GM23338 (cell line): ENCODE data around the gene FOXI1.

Experiments used
- EZH2 ChIP-seq: fragments of 200-600 bp; sonication (generic); IDR thresholded peaks from one replicate; pipeline ENCODE4 v1.8.0; 2017; ENCODE audit warnings: antibody characterized with exemption, mild to moderate bottlenecking, low read depth; ENCODE audit not compliant: unreplicated experiment
- EZH2phosphoT487 ChIP-seq: fragments of 200-600 bp; sonication (generic); IDR thresholded peaks from one replicate; pipeline ENCODE4 v1.8.1; 2018; ENCODE audit warnings: antibody characterized with exemption; ENCODE audit not compliant: unreplicated experiment
- NANOG ChIP-seq: IDR thresholded peaks from 2 replicates; pipeline ENCODE4 v1.6.1; 2016; ENCODE audit warnings: antibody characterized with exemption, borderline replicate concordance
- POLR2AphosphoS5 ChIP-seq: IDR thresholded peaks from 2 replicates; pipeline ENCODE4 v1.6.1; 2016; ENCODE audit warnings: antibody characterized with exemption, low read depth
- TF ChIP-seq, protein P1 (sequence below), 2 experiments: fragments of 200-600 bp in 1 of 2; sonication (generic) in 1 of 2; conservative IDR thresholded peaks; 2 replicates each; pipeline versions ENCODE4 v1.5.1 to v1.6.1; 2016 to 2017; ENCODE audit warnings: antibody characterized with exemption in 2 of 2, low read depth in 2 of 2, mild to moderate bottlenecking in 2 of 2, moderate library complexity in 1 of 2
- TF ChIP-seq, protein P2 (sequence below): IDR thresholded peaks from one replicate; pipeline ENCODE4 v1.6.1; 2018; ENCODE audit warnings: antibody characterized with exemption; ENCODE audit not compliant: unreplicated experiment

DNA sequence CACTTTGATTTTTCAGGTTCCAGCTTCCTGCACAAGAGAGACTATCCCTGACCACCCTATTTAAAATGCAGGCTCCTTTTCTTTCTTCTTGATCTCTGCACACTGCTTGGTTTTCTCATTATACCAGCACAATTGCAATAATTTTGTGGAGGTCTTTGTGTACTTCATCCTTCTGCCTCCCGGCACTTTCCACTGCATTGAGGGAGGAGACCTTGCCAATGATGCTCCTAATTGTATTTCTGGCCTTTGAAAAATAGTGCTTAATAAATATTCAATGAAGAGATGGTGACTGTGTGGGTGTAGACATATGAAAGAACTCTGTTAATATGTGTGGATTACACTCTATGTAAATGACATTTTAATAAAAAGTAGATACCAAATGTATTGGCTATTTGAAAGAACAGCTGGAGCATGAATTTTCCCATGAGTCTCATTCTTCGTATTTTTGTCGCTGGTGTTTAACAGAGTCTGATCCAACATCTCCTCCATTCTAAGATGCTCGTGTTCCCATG is 42.1 kb downstream of the FOXI1 start:
- no peak for TF ChIP-seq EZH2
- TF ChIP-seq, protein P1, sequence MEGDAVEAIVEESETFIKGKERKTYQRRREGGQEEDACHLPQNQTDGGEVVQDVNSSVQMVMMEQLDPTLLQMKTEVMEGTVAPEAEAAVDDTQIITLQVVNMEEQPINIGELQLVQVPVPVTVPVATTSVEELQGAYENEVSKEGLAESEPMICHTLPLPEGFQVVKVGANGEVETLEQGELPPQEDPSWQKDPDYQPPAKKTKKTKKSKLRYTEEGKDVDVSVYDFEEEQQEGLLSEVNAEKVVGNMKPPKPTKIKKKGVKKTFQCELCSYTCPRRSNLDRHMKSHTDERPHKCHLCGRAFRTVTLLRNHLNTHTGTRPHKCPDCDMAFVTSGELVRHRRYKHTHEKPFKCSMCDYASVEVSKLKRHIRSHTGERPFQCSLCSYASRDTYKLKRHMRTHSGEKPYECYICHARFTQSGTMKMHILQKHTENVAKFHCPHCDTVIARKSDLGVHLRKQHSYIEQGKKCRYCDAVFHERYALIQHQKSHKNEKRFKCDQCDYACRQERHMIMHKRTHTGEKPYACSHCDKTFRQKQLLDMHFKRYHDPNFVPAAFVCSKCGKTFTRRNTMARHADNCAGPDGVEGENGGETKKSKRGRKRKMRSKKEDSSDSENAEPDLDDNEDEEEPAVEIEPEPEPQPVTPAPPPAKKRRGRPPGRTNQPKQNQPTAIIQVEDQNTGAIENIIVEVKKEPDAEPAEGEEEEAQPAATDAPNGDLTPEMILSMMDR (conservative IDR thresholded peaks at IDR 0.05; ENCODE audit: low read depth in 2 of 2) = no peak
- no peak for TF ChIP-seq NANOG
- TF ChIP-seq, protein P2, sequence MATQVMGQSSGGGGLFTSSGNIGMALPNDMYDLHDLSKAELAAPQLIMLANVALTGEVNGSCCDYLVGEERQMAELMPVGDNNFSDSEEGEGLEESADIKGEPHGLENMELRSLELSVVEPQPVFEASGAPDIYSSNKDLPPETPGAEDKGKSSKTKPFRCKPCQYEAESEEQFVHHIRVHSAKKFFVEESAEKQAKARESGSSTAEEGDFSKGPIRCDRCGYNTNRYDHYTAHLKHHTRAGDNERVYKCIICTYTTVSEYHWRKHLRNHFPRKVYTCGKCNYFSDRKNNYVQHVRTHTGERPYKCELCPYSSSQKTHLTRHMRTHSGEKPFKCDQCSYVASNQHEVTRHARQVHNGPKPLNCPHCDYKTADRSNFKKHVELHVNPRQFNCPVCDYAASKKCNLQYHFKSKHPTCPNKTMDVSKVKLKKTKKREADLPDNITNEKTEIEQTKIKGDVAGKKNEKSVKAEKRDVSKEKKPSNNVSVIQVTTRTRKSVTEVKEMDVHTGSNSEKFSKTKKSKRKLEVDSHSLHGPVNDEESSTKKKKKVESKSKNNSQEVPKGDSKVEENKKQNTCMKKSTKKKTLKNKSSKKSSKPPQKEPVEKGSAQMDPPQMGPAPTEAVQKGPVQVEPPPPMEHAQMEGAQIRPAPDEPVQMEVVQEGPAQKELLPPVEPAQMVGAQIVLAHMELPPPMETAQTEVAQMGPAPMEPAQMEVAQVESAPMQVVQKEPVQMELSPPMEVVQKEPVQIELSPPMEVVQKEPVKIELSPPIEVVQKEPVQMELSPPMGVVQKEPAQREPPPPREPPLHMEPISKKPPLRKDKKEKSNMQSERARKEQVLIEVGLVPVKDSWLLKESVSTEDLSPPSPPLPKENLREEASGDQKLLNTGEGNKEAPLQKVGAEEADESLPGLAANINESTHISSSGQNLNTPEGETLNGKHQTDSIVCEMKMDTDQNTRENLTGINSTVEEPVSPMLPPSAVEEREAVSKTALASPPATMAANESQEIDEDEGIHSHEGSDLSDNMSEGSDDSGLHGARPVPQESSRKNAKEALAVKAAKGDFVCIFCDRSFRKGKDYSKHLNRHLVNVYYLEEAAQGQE = no peak
- TF ChIP-seq POLR2AphosphoS5 = no peak
- TF ChIP-seq EZH2phosphoT487 = no peak
